ENCODE measurements around the gene NUP98.

The NUP98 gene

DNA sequence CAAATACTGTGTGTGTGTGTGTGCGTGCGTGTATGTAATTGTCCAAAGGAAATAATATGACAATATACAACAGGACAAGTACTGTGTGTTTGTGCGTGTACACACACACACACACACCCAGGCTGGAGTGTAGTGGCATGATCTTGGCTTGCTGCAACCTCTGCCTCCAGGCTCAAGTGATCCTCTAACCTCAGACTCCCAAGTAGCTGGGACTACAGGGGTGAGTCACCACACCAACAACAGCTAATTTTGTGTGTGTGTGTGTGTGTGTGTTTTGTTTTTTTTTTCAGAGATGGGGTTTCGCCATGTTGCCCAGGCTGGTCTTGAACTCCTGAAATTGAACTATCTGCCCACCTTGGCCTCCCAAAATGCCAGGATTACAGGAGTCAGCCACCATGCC lies 61.5 kb downstream of the NUP98 start:
- no peak for ATAC-seq
- DNase-seq = no peak

DNA sequence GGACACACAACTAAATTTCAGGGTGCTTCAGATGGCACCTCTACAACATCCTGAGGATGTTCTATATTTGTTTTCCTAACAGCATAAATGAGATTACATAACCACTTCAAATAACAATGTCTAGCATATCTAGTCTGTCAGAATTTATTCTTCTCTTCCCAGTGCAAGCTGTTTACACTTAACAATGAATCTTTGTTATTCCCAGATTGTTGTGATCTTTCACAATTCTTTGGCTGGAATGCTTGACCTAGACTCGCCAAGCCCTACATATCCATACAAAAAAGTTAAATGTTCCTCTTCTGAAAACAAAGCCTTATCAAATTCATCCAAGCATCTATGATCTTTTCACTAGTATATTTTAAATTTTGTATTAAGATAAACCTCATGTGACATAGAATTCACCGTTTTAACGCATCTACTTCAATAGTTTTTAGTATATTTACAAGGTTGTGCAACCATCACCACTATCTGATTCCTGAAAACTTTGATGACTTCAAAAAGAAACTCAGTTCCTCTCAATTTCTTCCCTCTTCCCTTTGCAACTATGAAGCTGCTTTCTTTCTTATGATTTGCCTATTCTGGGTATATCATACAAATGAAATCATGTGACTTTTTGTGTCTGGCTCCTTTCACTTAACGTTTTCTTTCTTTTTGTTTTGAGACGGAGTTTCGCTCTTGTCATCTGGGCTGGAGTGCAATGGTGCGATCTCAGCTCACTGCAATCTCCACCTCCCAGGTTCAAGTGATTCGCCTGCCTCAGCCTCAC lies 64.5 kb downstream of the NUP98 start:
- ATAC-seq (no peak), DNase-seq (no peak)

DNA sequence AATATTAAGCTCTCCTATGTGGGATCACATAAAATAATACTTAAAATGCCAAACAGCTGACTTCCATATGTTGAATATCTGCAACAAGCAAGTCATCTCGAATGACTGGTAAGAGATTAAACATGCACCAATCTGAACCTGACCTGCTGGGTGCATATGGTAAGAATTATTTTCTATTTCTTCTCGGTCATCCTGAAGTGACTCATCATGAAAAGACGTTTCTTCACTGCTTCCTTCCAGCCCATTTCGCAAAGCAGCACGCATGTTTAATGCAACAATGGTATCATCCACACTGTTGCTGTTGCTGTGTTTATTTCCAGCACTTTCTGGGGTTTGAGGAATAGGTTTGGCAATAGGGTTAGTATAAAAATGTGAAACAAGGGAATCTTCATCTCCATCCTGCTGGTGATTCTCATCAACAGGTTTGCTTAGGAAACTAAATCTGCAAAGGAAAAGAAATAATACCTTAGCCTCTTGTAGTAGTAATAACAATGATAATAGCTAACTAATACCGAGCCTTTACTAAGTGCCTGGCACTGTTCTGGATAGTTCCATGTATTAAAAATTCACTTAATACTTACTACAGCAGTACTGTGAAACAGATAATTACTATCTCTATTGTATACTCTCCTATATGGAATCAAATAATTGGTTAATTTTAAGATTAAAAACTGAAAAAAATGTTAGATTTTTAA lies 74.2 kb downstream of the NUP98 start:
- ATAC-seq (no peak), DNase-seq (no peak)

DNA sequence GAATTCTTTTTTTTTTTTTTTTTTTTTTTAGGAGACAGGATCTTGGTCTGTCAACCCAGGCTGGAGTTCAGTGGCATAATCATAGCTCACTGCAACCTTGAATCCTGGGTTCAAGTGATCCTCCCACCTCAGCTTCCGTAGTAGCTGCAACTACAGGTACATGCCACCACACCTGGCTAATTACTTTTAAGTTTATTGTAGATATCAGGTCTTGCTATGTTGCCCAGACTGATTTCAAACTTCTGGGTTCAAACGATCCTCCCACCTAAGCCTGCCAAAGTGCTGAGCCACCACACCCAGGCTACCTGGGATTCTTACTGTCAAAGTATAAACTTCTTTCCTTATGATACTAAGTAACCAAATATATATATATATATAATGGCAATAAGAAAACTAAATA lies 75.3 kb downstream of the NUP98 start:
- ATAC-seq (no peak), DNase-seq (no peak)

DNA sequence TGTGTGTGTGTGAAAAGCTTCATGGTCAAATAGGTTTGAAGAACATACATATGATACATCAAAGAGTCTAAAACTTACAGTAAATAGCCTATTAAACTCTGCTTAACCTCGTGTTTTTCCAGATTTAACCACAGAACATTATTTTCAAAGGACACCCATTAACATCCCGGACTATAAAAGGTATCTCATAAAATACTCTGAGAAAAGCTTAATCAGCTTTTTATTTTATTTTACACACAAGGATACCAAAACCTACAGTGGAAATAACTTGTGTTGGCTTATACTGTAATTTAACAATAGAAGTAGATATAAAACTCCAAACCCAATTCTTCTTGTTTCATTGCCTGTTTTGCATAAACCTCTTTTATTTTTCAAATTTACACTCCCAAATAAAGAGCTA lies 76.4 kb downstream of the NUP98 start:
- DNase-seq = no peak
- ATAC-seq = no peak

DNA sequence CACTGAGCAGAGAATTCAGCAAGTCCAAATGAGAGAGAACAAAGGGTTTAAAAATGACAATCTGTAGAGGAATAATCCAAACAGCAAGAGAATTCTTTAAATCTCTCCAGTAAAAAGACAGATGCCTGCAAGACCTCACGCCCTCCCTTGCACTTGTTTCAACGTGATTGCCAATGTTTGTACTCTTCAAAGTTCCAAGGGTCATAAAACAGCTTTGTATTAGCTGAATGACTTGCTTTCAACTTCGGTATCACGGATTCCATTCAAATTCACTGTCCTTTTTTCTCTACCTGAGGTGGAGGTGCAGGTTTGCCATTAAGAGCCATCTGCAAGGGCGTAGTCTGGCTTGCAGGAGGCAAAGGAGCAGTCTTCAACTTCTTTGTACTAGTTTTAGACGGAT lies 85.1 kb downstream of the NUP98 start:
- no peak for DNase-seq
- ATAC-seq = no peak

DNA sequence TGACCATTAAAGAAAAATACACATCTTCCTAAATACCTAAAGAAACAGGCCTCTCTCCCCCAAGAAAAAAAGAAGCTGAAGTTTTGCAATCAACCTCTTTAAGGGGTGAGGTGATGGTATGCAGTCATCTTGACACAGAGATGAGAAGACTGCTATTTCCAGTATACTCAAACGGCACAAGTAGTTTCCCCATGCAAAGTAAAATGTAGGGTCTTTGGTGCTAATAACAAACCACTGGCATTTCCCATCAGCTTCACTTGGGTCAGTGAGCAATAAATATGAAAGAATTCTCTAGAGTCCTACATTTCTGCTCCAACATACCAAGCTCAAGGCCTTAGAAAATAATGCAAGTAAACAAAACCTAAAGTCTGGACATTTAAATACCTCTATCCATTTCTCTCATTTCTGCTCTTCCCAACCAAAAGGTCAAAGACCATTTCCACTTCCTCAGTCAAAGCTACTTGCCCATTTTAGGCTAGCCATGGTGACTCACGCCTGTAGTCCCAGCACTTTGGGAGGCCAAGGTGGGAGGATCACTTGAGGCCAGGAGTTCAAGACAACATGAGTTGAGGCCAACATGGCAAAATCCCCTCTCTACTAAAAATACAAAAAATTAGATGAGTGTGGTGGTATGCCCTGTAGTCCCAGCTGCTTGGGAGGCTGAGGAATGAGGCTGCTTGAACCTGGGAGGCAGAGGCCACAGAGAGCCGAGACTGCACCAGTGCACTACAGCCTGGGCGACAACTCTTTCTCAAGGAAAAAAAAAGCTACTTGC lies 86.7 kb downstream of the NUP98 start:
- DNase-seq (no peak), ATAC-seq (peak; percentile 28)

DNA sequence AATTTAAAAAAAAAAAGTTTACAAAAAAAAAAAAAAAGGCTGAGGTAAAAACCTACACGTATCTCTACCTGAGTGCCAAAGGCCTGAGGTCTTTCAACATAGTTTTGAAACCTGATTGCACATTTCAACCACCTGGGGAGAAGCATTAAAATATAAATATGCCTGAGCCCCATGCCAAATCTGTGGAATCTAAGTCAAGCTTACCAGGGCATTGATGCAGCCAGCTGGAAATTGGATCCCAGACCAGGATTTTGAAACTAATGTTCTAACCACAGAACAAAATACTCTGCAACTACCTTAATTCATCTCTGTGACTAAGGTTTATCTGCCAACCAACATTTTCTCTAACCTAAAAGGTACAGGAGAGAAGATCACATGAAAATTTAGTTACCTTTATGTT lies 87.4 kb downstream of the NUP98 start:
- DNase-seq (no peak), ATAC-seq (no peak)

DNA sequence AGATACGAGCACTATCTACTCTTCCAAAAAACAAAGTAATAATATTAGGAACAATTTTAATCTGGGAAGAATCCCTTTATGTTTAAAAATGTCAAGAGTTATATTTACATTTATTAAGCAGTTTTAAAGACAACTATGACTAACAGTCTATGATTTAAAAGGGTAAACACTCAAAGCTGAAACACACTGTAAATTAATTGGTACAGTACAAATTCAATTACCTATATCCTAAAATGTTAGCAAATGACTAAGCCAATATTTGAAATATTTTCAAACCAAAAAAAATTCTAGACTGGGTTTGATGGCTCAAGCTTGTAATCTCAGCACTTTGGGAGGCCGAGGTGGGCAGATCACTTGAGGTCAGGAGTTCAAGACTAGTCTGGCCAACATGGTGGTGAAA lies 90.2 kb downstream of the NUP98 start:
- DNase-seq (no peak), ATAC-seq (no peak)

DNA sequence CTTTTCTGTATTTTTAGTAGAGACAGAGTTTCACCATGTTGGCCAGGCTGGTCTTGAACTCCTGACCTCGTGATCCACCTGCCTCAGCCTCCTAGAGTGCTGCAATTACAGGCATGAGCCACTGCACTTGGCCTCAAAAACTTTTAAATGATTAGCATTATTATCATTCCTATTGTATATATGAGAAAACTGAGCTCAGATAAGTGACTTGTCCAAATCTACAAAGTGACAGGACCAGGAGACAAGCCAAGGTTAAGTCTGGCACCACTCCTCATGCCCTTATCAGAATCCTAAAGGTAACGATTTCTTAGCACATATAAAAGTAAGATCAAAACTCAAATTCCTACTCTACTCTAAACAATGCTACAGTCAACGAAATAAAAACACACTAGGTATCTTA lies 94.0 kb downstream of the NUP98 start:
- no peak for DNase-seq
- no peak for ATAC-seq

DNA sequence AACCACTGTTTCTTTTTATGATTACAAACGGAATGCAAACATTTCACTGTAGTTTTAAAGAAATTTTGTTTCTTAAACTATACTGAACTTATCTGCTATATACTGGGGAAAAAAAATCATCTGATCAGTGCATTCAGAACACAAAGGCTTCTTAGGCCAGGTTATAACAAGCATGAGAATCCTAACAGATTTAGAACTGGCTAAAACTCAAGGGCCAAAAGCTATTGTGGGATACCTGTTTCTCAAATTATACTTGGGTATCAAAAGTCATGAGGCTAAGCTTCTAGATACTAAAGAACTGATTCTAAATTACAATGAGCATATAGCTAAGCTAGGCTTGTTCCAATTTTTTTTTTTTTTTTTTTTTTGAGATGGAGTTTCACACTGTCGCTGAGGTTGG lies 96.4 kb downstream of the NUP98 start:
- no peak for ATAC-seq
- no peak for DNase-seq

DNA sequence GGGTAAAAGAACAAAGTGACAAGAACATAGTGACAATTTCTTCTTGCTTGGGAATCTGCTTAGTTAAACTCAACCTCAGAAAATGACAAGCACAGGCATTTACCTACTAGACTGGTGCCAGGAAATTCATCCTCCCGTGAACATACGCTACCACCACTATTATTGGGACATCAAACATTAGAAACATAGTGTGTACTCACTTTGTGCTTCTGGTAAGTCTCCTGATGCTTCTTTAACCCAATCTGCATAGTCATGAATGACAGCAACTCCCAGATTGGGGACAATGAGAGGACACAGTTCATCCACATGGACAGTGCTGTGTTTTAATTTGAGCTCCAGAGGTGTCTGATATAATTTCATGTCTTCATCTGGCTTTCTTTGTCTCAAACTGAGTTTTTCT lies 96.9 kb downstream of the NUP98 start:
- ATAC-seq (no peak), DNase-seq (no peak)

DNA sequence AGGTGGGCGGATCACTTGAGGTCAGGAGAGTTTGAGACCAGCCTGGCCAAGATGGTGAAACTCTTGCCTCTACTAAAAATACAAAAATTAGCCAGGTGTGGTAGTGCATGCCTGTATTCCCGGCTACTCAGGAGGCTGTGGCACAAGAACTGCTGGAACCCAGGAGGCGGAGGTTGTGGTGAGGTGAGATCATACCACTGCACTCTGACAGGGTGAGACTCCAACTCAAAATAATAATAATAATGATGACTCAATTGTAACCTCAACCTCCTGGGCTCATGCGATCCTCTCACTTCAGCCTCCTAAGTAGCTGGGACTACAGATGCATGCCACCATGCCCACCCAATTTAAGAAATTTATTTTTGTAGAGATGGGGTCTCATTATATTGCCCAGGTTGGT lies 110.6 kb downstream of the NUP98 start:
- DNase-seq (no peak), ATAC-seq (no peak)

DNA sequence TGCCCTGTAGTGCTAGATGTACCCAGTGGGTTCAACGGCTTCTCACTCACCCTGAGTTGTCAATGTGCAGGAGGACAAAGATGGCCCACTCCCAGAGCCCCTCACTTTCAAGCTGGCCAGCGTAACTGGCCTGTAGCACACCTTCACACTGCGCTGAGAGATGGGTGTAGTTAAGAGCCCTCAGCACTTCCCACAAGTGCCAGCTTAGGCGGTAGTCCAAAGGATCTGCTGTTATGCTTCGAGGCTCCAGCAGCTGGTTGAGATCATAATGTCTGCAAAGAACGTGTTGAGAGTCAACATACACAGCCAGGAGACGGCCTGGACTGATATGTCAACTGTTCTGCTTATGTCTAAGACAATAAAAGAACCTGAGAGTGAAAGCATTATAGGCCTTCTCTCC lies 111.4 kb downstream of the NUP98 start:
- ATAC-seq = no peak
- DNase-seq = no peak

DNA sequence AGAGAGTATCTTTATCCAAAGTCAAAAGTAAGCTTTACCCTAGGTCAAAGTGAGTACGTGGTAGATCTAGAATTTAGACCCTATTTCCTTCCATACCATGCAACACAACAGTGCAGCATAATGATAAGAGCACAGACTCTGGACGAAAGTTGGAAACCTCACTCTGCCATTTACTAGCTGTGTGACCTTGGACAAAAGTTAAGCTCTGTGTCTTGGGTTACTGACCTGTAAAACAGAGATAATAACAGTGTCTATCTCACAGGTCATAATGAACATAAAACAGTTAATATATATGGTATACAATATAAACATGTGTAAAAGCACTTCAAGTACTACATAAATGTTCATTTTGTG lies 112.6 kb downstream of the NUP98 start:
- DNase-seq = no peak
- no peak for ATAC-seq

DNA sequence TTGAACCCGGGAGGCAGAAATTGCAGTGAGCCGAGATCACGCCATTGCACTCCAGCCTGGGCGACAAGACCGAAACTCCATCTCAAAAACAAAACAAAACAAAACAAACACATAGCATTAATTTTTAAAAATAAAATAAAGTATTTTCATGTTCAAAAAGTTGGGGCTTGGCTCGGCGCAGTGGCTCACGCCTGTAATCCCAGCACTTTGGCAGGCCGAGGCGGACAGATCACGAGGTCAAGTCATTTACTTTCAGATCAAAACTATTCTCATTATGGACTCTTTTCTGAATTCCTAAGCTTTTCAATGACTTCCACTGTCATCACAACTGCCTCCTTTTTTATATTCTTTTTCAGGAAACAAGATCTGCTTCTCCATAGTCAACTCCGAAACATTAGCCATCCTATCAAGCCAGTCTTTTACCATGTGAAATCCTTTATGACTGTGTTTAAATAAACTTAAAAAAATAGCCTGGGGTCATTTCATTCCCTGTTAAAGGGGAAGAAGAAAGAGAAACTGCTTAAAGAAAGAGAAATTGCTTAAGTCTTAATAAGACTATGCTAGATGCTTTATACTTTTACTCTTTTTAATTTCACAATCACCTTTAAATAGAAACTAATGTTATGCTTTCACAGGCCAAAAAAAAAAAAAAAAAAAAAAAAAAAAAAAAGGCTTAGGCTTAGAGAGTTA lies 113.1 kb downstream of the NUP98 start:
- no peak for DNase-seq
- ATAC-seq = no peak

DNA sequence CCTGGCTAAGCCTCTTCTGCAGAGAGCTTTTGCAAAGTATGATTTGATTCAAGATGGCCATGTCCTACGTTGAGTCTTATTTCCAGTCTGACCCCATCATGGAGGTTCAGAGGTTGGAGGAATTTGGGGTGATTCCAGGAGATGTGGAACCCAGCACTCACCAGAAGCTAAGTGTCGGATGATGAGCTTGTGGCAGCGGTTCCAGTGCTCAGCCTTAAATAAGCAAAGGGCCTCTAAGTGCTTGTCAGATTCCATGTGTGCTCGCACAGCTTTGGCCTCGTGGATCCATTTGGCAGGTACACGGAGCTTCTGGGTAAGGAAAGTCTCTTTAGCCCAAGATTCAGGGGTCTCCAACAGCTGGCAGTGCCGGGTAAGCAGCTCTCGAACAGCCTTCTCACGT lies 114.3 kb downstream of the NUP98 start:
- ATAC-seq = no peak
- DNase-seq = no peak

DNA sequence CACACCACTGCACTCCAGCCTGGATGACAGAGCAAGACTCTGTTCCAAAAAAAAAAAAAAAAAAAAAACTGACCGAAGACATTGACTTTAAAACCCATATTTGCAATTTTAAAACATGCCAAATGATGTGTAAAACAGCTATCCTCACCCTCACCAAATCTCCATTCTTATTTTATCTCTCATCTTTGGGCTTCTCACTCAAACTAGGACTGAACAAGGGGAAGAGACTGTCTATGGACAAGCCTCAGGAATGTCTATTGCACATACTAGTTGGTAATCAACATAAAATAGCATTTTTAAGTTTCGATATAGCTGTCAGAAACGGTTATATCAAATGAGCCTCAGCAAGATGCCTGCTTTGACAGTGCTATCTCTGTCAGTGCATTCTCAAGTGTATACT lies 118.3 kb downstream of the NUP98 start:
- no peak for DNase-seq
- no peak for ATAC-seq

DNA sequence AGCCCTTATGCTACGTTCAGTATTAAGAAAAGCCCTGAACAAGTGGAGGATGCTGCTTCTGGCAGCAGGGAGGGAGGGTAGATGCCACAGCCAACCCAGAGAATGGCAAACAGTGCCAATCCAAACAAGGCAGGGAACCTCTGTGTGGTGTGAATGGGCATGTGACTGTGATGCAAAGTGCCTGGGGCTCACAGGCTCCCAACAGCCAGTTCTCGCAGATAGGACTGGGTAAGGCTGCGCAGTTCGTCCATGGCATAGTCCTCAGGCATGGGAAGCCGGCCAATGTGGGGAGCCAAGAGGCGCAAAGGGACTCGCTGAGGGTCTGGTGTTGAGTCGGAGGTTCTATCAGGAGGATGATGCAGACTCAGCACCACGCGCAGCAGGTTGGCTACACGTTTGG lies 121.4 kb downstream of the NUP98 start:
- ATAC-seq (no peak), DNase-seq (no peak)

DNA sequence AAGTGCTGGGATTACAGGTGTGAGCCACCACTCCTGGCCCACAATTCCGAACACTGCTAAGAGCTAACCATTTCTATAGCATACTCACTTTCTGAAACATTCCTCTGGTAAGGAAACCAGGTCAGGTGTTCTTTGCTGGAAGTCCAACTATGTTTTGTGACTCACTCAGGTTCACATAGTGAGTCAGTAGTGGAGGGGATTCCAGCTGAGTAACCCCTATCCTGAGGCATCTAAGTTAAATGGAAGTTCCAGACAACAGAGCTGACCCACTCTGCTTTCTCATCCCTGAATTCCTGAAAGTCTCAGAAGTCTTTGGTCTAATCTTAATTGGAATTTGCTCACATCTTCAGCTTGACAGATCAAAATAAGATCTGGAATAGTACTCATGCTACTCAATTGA lies 123.2 kb downstream of the NUP98 start:
- ATAC-seq = no peak

DNA sequence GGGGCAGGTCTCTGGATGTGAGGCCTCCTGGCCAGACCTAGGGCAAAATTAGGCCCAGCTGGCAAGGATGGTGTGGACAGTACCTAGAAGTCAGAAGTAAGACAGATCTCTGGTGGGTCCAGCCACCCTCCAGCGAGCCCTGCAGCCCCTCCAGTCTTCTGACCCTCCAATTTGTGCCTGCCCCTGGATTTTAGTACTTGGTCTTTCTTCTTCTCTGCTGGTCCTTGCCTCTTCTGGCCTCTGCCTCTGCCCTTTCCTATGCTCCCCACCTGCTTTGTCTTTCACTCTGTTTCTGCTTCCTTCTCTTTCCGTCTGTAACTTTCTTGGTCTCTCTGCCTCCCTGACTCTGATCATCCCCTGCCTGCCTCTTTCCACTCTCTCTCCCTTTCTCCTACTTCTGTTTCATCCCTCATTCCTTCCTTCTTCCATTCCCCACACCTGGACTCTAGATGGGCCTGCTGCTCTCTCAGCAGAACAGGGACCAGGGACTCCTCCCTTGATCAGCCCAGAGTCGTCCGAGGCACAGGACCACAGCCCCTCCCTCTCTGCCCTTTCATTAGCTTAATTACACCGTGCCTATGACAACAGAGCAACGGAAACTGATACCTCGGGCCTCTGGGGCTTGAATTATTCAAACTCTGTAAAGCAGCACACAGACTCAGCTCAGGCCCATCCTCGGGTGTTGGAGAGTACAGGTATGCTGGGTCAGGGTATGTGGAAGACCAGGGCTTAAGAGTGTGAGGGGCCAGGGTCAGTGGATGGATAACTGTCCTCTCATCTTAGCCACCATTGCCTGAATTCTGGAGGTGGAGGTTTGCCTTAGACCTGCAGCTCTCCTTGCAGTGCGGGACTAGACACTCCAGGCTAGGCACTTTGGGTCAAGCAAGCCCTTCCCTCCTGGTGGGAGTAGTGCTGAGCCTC lies 125.8 kb downstream of the NUP98 start, which contains the start of gene CHRNA10:
CHRNA10 (minus strand) TSS at position 51 of the 921 bp plus-strand sequence. CDS start 72 bp downstream, outside the sequence.
- DNase-seq (no peak), ATAC-seq (no peak)

More for the DNA sequence above, 123.2 kb downstream of the NUP98 start:
- no peak for DNase-seq
